ENCODE data around the gene INAFM2. TPM values are rescaled to one million over a fixed set of nuclear protein-coding genes. Genes with fewer than 3 reads are reported as not detected.

The INAFM2 gene
- total RNA-seq, 1 donor from 2014 or later: 55.6 TPM

- peak; percentile 86 for ATAC-seq
- peak; percentile 91 for DNase-seq (ENCODE audit: missing footprints)
- intact Hi-C loops (cut with DNase I): loop anchor here (1.0 to 5.0 kb wide), 4 partner anchors 28 to 54 kb away; partner anchors contain the start of genes INAFM2 and IVD
Observed at GRCh38 chr15:40366457-40367370, 43.2 kb downstream of the INAFM2 start.

GRCh38 chr15:40367371-40367685 lies 43.8 kb downstream of the INAFM2 start:
- ATAC-seq (no peak), DNase-seq (ENCODE audit: missing footprints) (no peak)
- intact Hi-C loops (cut with DNase I): loop anchor here (1.0 to 5.0 kb wide), 4 partner anchors 29 to 53 kb away; partner anchors contain the start of genes INAFM2 and IVD

GRCh38 chr15:40367686-40368611 lies 44.5 kb downstream of the INAFM2 start:
- DNase-seq (ENCODE audit: missing footprints): peak; percentile 94
- intact Hi-C loops (cut with DNase I): loop anchor here (1.0 to 5.0 kb wide), 4 partner anchors 29 to 53 kb away; partner anchors contain the start of genes INAFM2 and IVD
- ATAC-seq: peak; percentile 67

- no peak for DNase-seq (ENCODE audit: missing footprints)
- intact Hi-C loops (cut with DNase I): loop anchor here (5.0 kb wide), 1 partner anchor 38 kb away; the partner anchor contains the start of gene IVD
- no peak for ATAC-seq
Observed at GRCh38 chr15:40368719-40369473, 45.4 kb downstream of the INAFM2 start.

GRCh38 chr15:40369474-40369869 lies 46.0 kb downstream of the INAFM2 start:
- ATAC-seq (no peak), DNase-seq (ENCODE audit: missing footprints) (no peak)
- intact Hi-C loops (cut with DNase I): loop anchor here (5.0 kb wide), 1 partner anchor 38 kb away; the partner anchor contains the start of gene IVD

GRCh38 chr15:40369971-40370370 lies 46.5 kb downstream of the INAFM2 start:
- DNase-seq (ENCODE audit: missing footprints): no peak
- intact Hi-C loops (cut with DNase I): loop anchor here (5.0 kb wide), 1 partner anchor 37 kb away; the partner anchor contains the start of gene IVD
- no peak for ATAC-seq

- ATAC-seq (no peak), DNase-seq (ENCODE audit: missing footprints) (no peak)
- intact Hi-C loops (cut with DNase I): no loop called here
Observed at GRCh38 chr15:40372981-40373380, 49.5 kb downstream of the INAFM2 start.

Other genes starting within 250 kb of the INAFM2 start
- 3.2 TPM for gene BMF, start 214.8 kb upstream of the INAFM2 start, total RNA-seq
- 2.4 TPM for gene BUB1B, start 162.6 kb upstream of the INAFM2 start, total RNA-seq
- gene PAK6, start 84.6 kb upstream of the INAFM2 start, total RNA-seq: 10.1 TPM
- 0.92 TPM for gene ANKRD63, start 40.6 kb upstream of the INAFM2 start, total RNA-seq
- 8.2 TPM for gene PLCB2, start 15.8 kb upstream of the INAFM2 start, total RNA-seq
- 162 TPM for gene CCDC9B, start 17.2 kb downstream of the INAFM2 start, total RNA-seq
- not detected for gene PHGR1, start 27.3 kb downstream of the INAFM2 start, total RNA-seq
- gene DISP2, start 34.5 kb downstream of the INAFM2 start, total RNA-seq: 3.9 TPM
- gene KNSTRN, start 59.0 kb downstream of the INAFM2 start, total RNA-seq: 8.5 TPM
- 88.6 TPM for gene IVD, start 82.1 kb downstream of the INAFM2 start, total RNA-seq
- gene BAHD1, start 117.3 kb downstream of the INAFM2 start, total RNA-seq: 17.7 TPM
- 7.6 TPM for gene CHST14, start 147.3 kb downstream of the INAFM2 start, total RNA-seq
- 15.6 TPM for gene CCDC32, start 241.3 kb downstream of the INAFM2 start, total RNA-seq
- 8.3 TPM for gene RPUSD2, start 245.6 kb downstream of the INAFM2 start, total RNA-seq